Measurements from ENCODE around the gene PLCB4. TPM values are rescaled to one million over a fixed set of nuclear protein-coding genes. Genes with fewer than 3 reads are reported as not detected.
"Not testable (repeated sequence)": the region's sequence is repeated elsewhere in the genome, so short reads cannot be mapped to it uniquely, and the experiment has no call there.

Gene PLCB4
- total and polyA plus RNA-seq, 2 experiments from 2014 or later = 6.5 to 16.1 TPM

- no peak for TF ChIP-seq ZNF462 (CRISPR knock-in tag; IDR thresholded peaks at IDR 0.05)
These were observed 308.1 kb downstream of the PLCB4 start (continued) for GRCh38 chr20:9377007-9377406.

GRCh38 chr20:9385345-9386310 lies 316.7 kb downstream of the PLCB4 start:
- H3K4me3 Mint-ChIP-seq; H3K27me3 Mint-ChIP-seq (ENCODE audit: insufficient read depth, low read depth, poor library complexity); H3K4me1 ChIP-seq (ENCODE audit: insufficient read depth); H3K4me3 ChIP-seq; H2AFZ ChIP-seq; H3F3A ChIP-seq (replicated peaks; ENCODE audit: low read depth); H3K27me3 ChIP-seq (ENCODE audit: insufficient read depth); H3K27ac ChIP-seq (ENCODE audit: low read depth); DNase-seq (ENCODE audit: low spot score); H3K79me2 ChIP-seq (replicated peaks; ENCODE audit: insufficient read depth); H3K27ac Mint-ChIP-seq; ATAC-seq; H3K4me2 ChIP-seq; H4K20me1 ChIP-seq (replicated peaks; ENCODE audit: insufficient read depth): not testable (repeated sequence)
- Mint-ChIP-seq H3K4me1 (peaks cover 11% of the 10 kb centered on the region; the same call in 2 of the 3 replicates), H3K9me3 (peaks cover 34% of the 10 kb centered on the region), H3K36me3 (ENCODE audit: low read depth) (peaks cover 44% of the 10 kb centered on the region)
- Histone ChIP-seq H3K36me3 (ENCODE audit: insufficient read depth) (peaks cover 13% of the 10 kb centered on the region), H3K9me2 (ENCODE audit: insufficient read depth) (peaks cover 18% of the 10 kb centered on the region)

All from GM23338 (cell line).